Body of pancreas (tissue), 4 donors: Measurements from ENCODE around the gene CFAP53.

ENCODE experiments used
- POLR2A ChIP-seq, 3 donors: fragments of 450-650 bp; IDR thresholded peaks; one replicate each; pipeline ENCODE4 v1.6.1; 2016; ENCODE audit warnings: antibody characterized with exemption in 3 of 3, mild to moderate bottlenecking in 2 of 3
- TF ChIP-seq, protein P1 (sequence below), 7 experiments: fragments of 450-650 bp in 4 of 7; fragments of 200-600 bp in 3 of 7; sonication (generic) in 3 of 7; IDR thresholded peaks; one replicate each; pipeline ENCODE4 v1.5.1; 2016 to 2019; ENCODE audit warnings: antibody characterized with exemption in 7 of 7

GRCh38 chr18:50280707-50281294 is 14.5 kb upstream of the CFAP53 start:
- TF ChIP-seq, protein P1, sequence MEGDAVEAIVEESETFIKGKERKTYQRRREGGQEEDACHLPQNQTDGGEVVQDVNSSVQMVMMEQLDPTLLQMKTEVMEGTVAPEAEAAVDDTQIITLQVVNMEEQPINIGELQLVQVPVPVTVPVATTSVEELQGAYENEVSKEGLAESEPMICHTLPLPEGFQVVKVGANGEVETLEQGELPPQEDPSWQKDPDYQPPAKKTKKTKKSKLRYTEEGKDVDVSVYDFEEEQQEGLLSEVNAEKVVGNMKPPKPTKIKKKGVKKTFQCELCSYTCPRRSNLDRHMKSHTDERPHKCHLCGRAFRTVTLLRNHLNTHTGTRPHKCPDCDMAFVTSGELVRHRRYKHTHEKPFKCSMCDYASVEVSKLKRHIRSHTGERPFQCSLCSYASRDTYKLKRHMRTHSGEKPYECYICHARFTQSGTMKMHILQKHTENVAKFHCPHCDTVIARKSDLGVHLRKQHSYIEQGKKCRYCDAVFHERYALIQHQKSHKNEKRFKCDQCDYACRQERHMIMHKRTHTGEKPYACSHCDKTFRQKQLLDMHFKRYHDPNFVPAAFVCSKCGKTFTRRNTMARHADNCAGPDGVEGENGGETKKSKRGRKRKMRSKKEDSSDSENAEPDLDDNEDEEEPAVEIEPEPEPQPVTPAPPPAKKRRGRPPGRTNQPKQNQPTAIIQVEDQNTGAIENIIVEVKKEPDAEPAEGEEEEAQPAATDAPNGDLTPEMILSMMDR (IDR thresholded peaks at IDR 0.05), result no peak
- TF ChIP-seq POLR2A (IDR thresholded peaks at IDR 0.05), result no peak
